Breast epithelium (tissue), 3 donors: ENCODE measurements around the gene EYA3.

Experiments
- POLR2A ChIP-seq: fragments of 450-650 bp; IDR thresholded peaks from one replicate; pipeline ENCODE4 v1.6.1; 2016; ENCODE audit warnings: antibody characterized with exemption, mild to moderate bottlenecking, moderate library complexity
- POLR2AphosphoS5 ChIP-seq, 3 donors: sonication (generic); formaldehyde crosslinking; IDR thresholded peaks; one replicate each; pipeline ENCODE4 v1.6.1; 2017; ENCODE audit warnings: antibody characterized with exemption in 3 of 3
- TF ChIP-seq, protein P1 (sequence below), 3 donors: fragments of 450-650 bp; IDR thresholded peaks; one replicate each; pipeline ENCODE4 v1.5.1; 2016 to 2017; ENCODE audit warnings: antibody characterized with exemption in 3 of 3, mild to moderate bottlenecking in 3 of 3, moderate library complexity in 3 of 3

DNA sequence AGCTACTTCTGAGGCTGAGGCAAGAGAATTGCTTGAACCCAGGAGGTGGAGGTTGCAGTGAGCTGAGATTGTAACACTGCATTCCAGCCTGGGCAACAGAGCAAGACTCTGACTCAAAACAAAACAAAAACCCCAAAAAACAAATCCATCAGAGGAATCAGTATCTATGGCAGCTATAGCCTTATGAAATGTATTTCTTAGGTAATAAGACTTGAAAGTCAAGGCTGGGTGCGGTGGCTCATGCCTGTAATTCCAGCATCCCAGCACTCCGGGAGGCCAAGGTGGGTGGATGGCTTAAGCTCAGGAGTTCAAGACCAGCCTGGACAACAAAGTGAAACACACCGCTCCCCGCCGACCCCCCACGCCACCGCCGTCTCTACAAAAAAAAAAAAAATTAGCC lies 31.1 kb upstream of the EYA3 start:
- TF ChIP-seq, protein P1, sequence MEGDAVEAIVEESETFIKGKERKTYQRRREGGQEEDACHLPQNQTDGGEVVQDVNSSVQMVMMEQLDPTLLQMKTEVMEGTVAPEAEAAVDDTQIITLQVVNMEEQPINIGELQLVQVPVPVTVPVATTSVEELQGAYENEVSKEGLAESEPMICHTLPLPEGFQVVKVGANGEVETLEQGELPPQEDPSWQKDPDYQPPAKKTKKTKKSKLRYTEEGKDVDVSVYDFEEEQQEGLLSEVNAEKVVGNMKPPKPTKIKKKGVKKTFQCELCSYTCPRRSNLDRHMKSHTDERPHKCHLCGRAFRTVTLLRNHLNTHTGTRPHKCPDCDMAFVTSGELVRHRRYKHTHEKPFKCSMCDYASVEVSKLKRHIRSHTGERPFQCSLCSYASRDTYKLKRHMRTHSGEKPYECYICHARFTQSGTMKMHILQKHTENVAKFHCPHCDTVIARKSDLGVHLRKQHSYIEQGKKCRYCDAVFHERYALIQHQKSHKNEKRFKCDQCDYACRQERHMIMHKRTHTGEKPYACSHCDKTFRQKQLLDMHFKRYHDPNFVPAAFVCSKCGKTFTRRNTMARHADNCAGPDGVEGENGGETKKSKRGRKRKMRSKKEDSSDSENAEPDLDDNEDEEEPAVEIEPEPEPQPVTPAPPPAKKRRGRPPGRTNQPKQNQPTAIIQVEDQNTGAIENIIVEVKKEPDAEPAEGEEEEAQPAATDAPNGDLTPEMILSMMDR (IDR thresholded peaks at IDR 0.05), result no peak
- TF ChIP-seq POLR2A (no peak), POLR2AphosphoS5 (IDR thresholded peaks at IDR 0.05) (no peak)
